Nephron progenitor cell (in vitro differentiated cells): Measurements from ENCODE around the gene SLC34A3.
A peak's percentile ranks its signal among the peaks of the same experiment; 100 is the strongest.

Experiments used
- DNase-seq: peaks from one replicate; pipeline ENCODE4 v3.0.0; 2021
- H3K27ac Mint-ChIP-seq: 2 replicates; pipeline ENCODE4 v1.8.0; 2021; ENCODE audit warnings: mild to moderate bottlenecking, moderate library complexity, mixed read lengths
- H3K27me3 Mint-ChIP-seq: 2 replicates; pipeline ENCODE4 v1.8.0; 2021; ENCODE audit warnings: mild to moderate bottlenecking, low read depth, mixed read lengths; ENCODE audit not compliant: poor library complexity
- H3K36me3 Mint-ChIP-seq: 2 replicates; pipeline ENCODE4 v1.8.0; 2021; ENCODE audit warnings: low read depth, mixed read lengths
- H3K4me1 Mint-ChIP-seq: 2 replicates; pipeline ENCODE4 v1.8.0; 2021; ENCODE audit warnings: mixed read lengths
- H3K4me3 Mint-ChIP-seq: 2 replicates; pipeline ENCODE4 v1.8.0; 2021; ENCODE audit warnings: mild to moderate bottlenecking, moderate library complexity, mixed read lengths
- H3K9me3 Mint-ChIP-seq: 2 replicates; pipeline ENCODE4 v1.8.0; 2021; ENCODE audit warnings: mild to moderate bottlenecking, moderate library complexity, mixed read lengths
- TF ChIP-seq, protein P1 (sequence below): fragments of 200-600 bp; sonication (generic); IDR thresholded peaks from 2 replicates; pipeline ENCODE4 v1.5.0; 2021; ENCODE audit warnings: antibody characterized with exemption

SLC34A3 gene

DNA sequence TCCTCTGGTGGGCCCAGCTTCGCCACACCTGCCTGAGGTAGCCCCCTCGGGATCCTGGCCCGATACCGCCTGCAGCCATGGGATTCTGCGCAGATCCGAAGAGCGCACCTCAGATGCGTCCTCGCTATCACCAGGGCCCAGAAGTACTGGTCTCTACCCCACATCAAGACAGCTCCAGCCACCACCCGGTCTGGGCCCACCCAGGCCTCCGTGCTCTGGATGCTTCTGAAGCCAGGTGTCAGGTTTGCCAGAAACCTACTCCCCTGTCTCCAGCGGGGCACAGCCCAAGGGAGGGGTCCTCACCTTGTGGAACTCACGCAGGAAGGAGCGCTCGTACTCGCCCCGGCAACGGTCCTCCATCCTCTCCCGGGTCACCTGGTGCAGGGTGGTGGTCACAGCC, 44.8 kb upstream of the SLC34A3 start:
- no peak overlapping the region for H3K27ac Mint-ChIP-seq
- no peak overlapping the region for H3K4me3 Mint-ChIP-seq
- peaks cover 33% of the 10 kb centered on the region for H3K4me1 Mint-ChIP-seq
- no peaks in the 10 kb centered on the region for H3K27me3 Mint-ChIP-seq
- no peaks in the 10 kb centered on the region for H3K9me3 Mint-ChIP-seq
- H3K36me3 Mint-ChIP-seq = peaks cover 13% of the 10 kb centered on the region
- no peak for DNase-seq
- TF ChIP-seq, protein P1, sequence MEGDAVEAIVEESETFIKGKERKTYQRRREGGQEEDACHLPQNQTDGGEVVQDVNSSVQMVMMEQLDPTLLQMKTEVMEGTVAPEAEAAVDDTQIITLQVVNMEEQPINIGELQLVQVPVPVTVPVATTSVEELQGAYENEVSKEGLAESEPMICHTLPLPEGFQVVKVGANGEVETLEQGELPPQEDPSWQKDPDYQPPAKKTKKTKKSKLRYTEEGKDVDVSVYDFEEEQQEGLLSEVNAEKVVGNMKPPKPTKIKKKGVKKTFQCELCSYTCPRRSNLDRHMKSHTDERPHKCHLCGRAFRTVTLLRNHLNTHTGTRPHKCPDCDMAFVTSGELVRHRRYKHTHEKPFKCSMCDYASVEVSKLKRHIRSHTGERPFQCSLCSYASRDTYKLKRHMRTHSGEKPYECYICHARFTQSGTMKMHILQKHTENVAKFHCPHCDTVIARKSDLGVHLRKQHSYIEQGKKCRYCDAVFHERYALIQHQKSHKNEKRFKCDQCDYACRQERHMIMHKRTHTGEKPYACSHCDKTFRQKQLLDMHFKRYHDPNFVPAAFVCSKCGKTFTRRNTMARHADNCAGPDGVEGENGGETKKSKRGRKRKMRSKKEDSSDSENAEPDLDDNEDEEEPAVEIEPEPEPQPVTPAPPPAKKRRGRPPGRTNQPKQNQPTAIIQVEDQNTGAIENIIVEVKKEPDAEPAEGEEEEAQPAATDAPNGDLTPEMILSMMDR = no peak

DNA sequence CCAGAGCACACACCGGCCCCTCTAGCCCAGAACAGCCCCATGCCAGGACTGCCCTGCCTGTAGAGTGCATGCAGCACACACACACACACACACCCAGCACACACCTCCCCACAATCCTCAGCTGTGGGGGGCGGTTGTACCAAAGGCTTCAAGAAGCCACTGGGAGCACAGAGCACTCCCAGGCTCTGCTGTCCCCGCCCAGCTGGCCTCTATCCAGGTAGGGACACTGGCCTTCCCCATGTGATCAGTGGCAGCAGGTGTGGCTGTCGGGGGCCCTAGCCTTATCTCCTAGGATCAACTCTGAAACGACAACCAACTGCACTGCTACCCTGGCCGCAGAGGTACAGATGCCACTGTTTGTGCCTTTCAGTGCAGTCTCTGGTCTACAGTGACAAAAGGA, 44.3 kb upstream of the SLC34A3 start:
- Mint-ChIP-seq H3K4me3 (peak overlapping the region; percentile 93), H3K27me3 (no peaks in the 10 kb centered on the region), H3K27ac (no peak overlapping the region), H3K4me1 (peaks cover 33% of the 10 kb centered on the region), H3K9me3 (no peaks in the 10 kb centered on the region), H3K36me3 (peaks cover 14% of the 10 kb centered on the region)
- DNase-seq = no peak
- TF ChIP-seq, protein P1 = no peak

DNA sequence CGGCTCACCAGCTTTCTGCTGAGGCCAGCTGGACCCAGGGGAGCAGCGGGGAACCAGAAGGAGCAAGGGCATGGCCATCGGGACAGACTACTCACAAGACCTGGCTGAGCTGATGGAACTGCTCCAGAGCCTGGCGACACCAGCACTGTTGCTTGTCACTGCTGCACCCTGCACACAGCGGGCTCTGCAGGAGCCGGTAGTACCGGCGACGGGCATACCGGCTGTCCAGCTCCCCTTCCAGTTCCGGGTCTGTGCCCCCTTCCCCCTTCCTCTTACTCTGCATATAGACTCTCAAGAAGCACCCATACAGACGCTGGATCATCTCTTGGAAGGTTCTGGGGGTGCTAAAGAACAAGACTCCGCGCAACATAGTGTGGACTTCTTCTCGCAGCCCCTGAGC, 43.3 kb upstream of the SLC34A3 start:
- TF ChIP-seq, protein P1 = no peak
- no peaks in the 10 kb centered on the region for H3K27me3 Mint-ChIP-seq
- H3K36me3 Mint-ChIP-seq = peaks cover 9% of the 10 kb centered on the region
- H3K4me3 Mint-ChIP-seq = peak overlapping the region; percentile 93
- H3K9me3 Mint-ChIP-seq = no peaks in the 10 kb centered on the region
- peak overlapping the region; percentile 90 for H3K27ac Mint-ChIP-seq
- DNase-seq = no peak
- H3K4me1 Mint-ChIP-seq = peaks cover 33% of the 10 kb centered on the region

DNA sequence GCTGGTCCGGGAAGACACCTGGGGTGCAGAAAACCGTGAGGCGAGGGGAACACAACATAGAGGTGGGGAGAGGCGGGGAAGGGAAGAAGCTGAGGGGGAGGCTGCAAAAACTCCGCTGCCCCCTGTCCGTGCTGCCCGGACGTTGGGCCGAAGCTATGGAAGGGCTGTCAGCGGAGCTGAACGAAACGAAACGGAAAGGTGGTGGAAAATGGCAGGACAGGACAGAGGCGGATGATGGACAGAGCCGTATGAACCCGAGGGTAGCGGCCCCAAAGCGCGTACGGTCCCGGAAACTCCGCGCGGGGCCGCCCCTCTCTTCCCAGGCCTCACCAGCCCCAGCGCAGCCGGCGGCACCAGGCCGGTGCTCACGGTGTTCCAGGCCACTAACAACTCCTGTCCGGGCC, 42.6 kb upstream of the SLC34A3 start:
- H3K27me3 Mint-ChIP-seq = no peaks in the 10 kb centered on the region
- no peaks in the 10 kb centered on the region for H3K9me3 Mint-ChIP-seq
- H3K4me3 Mint-ChIP-seq = peak overlapping the region; percentile 93
- H3K36me3 Mint-ChIP-seq = peaks cover 9% of the 10 kb centered on the region
- no peak for DNase-seq
- TF ChIP-seq, protein P1 = no peak
- H3K27ac Mint-ChIP-seq = peak overlapping the region; percentile 90
- peaks cover 33% of the 10 kb centered on the region for H3K4me1 Mint-ChIP-seq

DNA sequence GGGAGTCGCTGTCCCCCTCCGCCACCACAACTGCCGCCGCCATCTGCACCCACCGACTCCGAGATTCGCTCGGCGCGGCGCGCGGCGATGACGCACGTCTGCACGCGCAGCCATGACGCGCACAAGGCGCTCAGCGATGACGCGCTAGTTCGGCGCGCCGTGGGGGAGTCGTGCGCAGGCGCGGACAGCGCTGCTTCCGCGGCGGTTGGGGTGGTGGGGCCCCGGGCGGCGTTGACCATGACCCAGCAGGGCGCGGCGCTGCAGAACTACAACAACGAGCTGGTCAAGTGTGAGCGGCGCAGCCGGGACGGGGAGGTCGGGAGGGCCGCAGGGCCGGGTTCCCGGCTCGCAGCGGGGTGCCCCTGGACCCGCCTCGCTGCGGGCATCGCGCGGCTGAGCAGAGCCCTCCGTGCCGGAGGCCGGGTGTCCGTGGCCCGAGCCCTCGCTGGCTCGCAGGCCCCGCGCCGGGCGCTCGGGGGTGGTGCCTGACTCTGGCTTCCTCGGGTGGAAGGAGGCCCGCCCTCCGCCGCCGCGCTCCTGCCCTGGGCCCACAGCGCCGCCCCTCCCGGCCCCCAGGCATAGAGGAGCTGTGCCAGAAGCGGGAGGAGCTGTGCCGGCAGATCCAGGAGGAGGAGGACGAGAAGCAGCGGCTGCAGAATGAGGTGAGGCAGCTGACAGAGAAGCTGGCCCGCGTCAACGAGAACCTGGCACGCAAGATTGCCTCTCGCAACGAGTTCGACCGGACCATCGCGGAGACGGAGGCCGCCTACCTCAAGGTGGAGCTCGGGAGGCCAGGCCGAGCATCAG, 42.0 kb upstream of the SLC34A3 start, which contains the start of the genes ANAPC2 and SSNA1:
ANAPC2 (minus strand) TSS at position 71 of the 807 bp plus-strand sequence; CDS start at position 43, 28 bp downstream.
SSNA1 (plus strand) TSS at position 187 of the 807 bp plus-strand sequence; CDS start at position 238, 51 bp downstream.
- peaks cover 9% of the 10 kb centered on the region for H3K36me3 Mint-ChIP-seq
- no peaks in the 10 kb centered on the region for H3K27me3 Mint-ChIP-seq
- peak; percentile 97 for DNase-seq
- peaks cover 33% of the 10 kb centered on the region for H3K4me1 Mint-ChIP-seq
- TF ChIP-seq, protein P1 = no peak
- no peaks in the 10 kb centered on the region for H3K9me3 Mint-ChIP-seq
- peak within 1 kb of the TSS; percentile 96 for H3K4me3 Mint-ChIP-seq
- peak within 1 kb of the TSS; percentile 99 for H3K27ac Mint-ChIP-seq
